Measurements from ENCODE around the gene THOC6. TPM values are rescaled to one million over a fixed set of nuclear protein-coding genes. Genes with fewer than 3 reads are reported as not detected.

The THOC6 gene
- total RNA-seq, 6 experiments from 2014 or later, result 18.2 to 21.6 (median 19.9) TPM

DNA sequence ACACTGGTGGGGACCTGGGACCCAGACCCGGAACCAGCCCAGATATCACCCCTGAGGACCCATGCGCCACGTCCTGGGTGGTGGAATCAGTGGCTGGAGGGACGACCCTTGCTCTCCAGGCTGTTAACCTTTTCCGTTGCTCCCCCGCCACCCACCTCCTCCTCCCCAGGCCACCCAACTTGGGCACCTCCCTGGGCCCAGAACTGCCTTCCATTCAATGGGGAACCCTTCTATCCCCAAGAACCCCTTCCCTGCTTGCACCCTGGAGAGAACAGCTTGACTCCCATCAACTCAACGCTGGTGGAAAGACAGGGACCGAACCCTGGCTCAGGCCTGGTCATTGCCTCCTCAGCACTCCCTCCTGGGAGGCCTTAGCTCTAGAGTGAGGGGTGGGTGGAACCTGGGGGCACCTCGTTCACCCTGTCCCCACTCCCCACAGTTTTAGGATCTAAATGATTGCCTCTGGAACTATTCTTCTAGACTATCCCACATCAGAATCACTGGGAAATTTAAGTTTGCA, 35.9 kb downstream of the THOC6 start:
- TF ChIP-seq, protein P1, sequence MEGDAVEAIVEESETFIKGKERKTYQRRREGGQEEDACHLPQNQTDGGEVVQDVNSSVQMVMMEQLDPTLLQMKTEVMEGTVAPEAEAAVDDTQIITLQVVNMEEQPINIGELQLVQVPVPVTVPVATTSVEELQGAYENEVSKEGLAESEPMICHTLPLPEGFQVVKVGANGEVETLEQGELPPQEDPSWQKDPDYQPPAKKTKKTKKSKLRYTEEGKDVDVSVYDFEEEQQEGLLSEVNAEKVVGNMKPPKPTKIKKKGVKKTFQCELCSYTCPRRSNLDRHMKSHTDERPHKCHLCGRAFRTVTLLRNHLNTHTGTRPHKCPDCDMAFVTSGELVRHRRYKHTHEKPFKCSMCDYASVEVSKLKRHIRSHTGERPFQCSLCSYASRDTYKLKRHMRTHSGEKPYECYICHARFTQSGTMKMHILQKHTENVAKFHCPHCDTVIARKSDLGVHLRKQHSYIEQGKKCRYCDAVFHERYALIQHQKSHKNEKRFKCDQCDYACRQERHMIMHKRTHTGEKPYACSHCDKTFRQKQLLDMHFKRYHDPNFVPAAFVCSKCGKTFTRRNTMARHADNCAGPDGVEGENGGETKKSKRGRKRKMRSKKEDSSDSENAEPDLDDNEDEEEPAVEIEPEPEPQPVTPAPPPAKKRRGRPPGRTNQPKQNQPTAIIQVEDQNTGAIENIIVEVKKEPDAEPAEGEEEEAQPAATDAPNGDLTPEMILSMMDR (IDR thresholded peaks at IDR 0.05), result no peak
- H3K36me3 Mint-ChIP-seq (ENCODE audit: low read depth), result no peaks in the 10 kb centered on the region
- DNase-seq, result no peak
- H3K27ac Mint-ChIP-seq, result peak overlapping the region; percentile 84
- H3K27me3 Mint-ChIP-seq (ENCODE audit: insufficient read depth), result peaks cover 4% of the 10 kb centered on the region
- H3K4me1 Mint-ChIP-seq (ENCODE audit: low read depth), result peaks cover 8% of the 10 kb centered on the region
- H3K4me3 Mint-ChIP-seq, result peak overlapping the region; percentile 85
- H3K9me3 Mint-ChIP-seq, result no peaks in the 10 kb centered on the region

DNA sequence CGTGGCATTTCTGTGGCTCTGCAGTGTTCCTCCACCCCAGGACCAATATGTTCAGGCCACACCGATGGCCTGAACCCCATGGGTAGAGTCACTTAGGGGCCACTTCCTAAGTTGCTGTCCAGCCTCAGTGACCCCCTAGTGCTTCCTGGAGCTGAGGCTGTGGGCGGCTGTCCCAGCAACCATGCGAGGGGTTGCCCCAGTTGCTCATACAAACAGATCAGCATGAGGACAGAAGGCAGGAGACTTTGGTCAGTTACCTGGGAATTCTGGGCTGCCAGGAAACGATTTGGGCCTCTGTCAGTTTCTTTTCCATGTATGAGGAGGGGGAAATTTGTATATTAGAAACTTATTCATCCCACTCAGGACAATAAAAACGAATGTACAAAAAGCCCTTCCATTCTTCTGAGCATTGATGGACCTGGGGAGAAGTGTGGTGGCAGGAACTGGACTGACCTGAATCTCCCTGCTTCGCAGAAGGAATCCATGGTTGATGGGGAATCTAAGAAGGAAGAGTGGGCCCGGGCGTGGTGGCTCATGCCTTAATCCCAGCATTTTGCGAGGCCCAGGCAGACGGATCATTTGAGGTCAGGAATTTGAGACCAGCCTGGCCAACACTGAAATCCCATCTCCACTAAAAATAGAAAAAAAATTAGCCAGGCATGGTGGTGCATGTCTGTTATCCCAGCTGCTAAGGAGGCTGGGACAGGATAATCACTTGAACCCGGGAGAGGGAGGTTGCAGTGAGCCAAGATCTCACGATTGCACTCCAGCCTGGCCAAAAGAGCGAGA, 36.7 kb downstream of the THOC6 start:
- Mint-ChIP-seq H3K4me1 (ENCODE audit: low read depth) (peaks cover 14% of the 10 kb centered on the region), H3K9me3 (no peaks in the 10 kb centered on the region), H3K4me3 (peak overlapping the region; percentile 85), H3K27ac (peak overlapping the region; percentile 84; the same call in 1 of the 2 replicates), H3K27me3 (ENCODE audit: insufficient read depth) (peaks cover 4% of the 10 kb centered on the region), H3K36me3 (ENCODE audit: low read depth) (no peaks in the 10 kb centered on the region)
- DNase-seq, result no peak
- TF ChIP-seq, protein P1 (IDR thresholded peaks at IDR 0.05), result no peak

DNA sequence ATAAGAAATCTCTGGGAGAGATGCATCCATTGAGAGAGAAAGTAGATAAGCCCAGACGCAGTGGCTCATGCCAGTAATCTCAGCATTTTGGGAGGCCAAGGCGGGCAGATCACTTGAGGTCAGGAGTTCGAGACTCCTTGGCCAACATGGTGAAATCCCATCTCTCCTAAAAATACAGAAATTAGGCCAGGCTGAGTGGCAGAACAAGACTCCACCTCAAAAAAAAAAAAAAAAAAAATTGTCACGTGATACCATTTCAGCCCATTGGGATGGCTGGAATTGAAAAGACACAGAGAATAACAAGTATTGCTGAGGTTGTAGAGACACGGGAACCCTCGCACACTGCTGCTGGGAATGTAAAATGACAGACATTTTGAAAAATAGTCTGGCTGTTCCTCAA, 38.7 kb downstream of the THOC6 start:
- Mint-ChIP-seq H3K36me3 (ENCODE audit: low read depth) (no peaks in the 10 kb centered on the region), H3K4me3 (no peak overlapping the region), H3K27me3 (ENCODE audit: insufficient read depth) (peaks cover 2% of the 10 kb centered on the region), H3K9me3 (no peaks in the 10 kb centered on the region), H3K27ac (no peak overlapping the region), H3K4me1 (ENCODE audit: low read depth) (peaks cover 16% of the 10 kb centered on the region)
- TF ChIP-seq, protein P1 (IDR thresholded peaks at IDR 0.05), result no peak
- DNase-seq, result no peak

DNA sequence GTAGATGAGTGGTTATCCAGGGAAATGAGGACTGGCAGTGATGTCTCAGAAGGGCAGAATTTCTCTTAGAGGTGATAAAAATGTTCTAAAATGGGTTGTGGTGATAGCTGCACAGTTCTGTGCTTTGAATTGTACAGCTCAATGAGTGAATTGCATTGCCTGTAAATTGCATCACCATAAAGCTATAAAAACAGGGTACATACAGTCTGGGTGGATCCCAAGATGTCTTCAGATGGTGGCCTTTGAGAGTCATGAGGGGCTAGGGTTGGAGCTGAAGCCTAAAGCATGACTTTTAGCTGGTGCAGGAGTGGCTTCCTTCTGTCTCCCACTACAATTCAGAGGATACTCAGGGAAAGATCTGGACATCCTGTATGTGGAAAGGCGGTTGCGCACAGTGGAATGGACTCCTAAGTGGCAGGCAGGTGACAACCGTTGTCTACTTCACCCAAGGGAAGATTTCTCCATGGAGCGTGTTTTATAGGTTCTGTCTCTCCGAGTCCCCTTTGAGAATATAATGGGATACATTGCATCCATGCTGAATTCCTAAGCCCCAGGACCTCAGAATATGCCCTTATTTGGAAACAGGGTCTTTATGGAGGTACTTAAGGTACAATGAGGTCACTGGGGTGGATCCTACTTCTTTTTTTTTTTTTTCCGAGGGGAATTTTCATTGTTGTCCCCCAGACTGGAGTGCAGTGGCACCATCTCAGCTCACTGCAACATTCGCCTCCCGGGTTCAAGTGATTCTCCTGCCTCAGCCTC, 40.0 kb downstream of the THOC6 start:
- Mint-ChIP-seq H3K4me1 (ENCODE audit: low read depth) (peaks cover 16% of the 10 kb centered on the region), H3K36me3 (ENCODE audit: low read depth) (no peaks in the 10 kb centered on the region), H3K27ac (no peak overlapping the region), H3K4me3 (no peak overlapping the region), H3K9me3 (no peaks in the 10 kb centered on the region), H3K27me3 (ENCODE audit: insufficient read depth) (peaks cover 2% of the 10 kb centered on the region)
- DNase-seq, result no peak
- TF ChIP-seq, protein P1 (IDR thresholded peaks at IDR 0.05), result no peak

DNA sequence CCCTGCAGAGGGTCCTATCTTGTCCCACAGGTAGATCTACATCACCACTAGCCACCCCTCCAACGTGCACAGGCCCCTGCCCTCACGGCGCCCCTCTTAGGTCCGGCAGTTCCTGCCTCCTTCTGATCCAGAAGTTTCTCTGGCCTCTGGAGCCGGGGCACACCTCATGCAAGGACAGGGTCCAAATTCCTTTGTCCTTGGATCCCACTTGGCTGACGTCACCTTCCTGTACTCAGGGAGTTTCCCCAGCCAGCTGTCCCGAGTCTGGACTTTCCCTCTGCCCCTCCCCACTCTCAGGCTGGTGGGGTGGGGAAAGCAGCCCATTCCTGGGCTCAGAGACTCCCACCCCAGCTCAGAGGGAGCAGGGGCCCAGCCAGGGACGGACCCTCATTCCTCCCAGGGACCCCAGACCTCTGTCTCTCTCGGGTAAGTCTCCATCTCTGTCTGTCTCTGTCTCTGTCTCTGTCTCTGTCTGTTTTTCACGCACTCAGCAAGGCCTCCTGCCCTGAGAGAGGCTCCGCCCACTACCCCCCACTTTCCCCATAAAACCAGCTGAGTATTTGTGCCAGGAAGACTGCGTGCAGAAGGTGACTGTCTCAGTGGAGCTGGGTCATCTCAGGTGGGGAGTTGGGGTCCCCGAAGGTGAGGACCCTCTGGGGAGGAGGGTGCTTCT, 41.4 kb downstream of the THOC6 start, which contains the start of gene IL32:
Gene IL32 (plus strand): TSS at position 572 of the 673 bp plus-strand sequence. CDS start 172 bp downstream, outside the sequence.
- H3K36me3 Mint-ChIP-seq (ENCODE audit: low read depth), result no peaks in the 10 kb centered on the region
- TF ChIP-seq, protein P1 (IDR thresholded peaks at IDR 0.05), result no peak
- H3K9me3 Mint-ChIP-seq, result no peaks in the 10 kb centered on the region
- peak; percentile 16 for DNase-seq
- H3K27me3 Mint-ChIP-seq (ENCODE audit: insufficient read depth), result peaks cover 4% of the 10 kb centered on the region
- no peak within 1 kb of the TSS for H3K4me3 Mint-ChIP-seq
- H3K4me1 Mint-ChIP-seq (ENCODE audit: low read depth), result peaks cover 9% of the 10 kb centered on the region
- H3K27ac Mint-ChIP-seq, result 0 out of 2 replicates have a peak within 1 kb of the TSS, but pooled peaks have one; percentile 14

Data from HFFc6 (cell line).